HepG2 (cell line): ENCODE results near the gene PPIG.

Experiments used
- ARNTL ChIP-seq: sonication (generic); formaldehyde crosslinking; IDR thresholded peaks from 2 replicates; pipeline ENCODE4 v1.4.0; 2020; ENCODE audit warnings: mild to moderate bottlenecking, missing genetic modification reagents
- CBX2 ChIP-seq, 2 experiments: fragments of 200-600 bp in 1 of 2; sonication (generic); formaldehyde crosslinking in 1 of 2; IDR thresholded peaks; 2 replicates each; pipeline versions ENCODE4 v1.7.0 to v1.8.1; 2018 to 2022; ENCODE audit warnings: low read depth in 2 of 2, low read length in 1 of 2, mild to moderate bottlenecking in 1 of 2, missing genetic modification reagents in 1 of 2
- DPF2 ChIP-seq: sonication (generic); formaldehyde crosslinking; IDR thresholded peaks from 2 replicates; pipeline ENCODE4 v1.4.0; 2020; ENCODE audit warnings: mild to moderate bottlenecking, low read depth, missing genetic modification reagents, borderline replicate concordance
- EZH2 ChIP-seq: conservative IDR thresholded peaks from 2 replicates; pipeline ENCODE4 v1.6.1; 2012; ENCODE audit warnings: mild to moderate bottlenecking, low read depth, low read length, moderate library complexity
- HIVEP1 ChIP-seq: sonication (generic); formaldehyde crosslinking; IDR thresholded peaks from 2 replicates; pipeline ENCODE4 v1.4.0; 2020; ENCODE audit warnings: mild to moderate bottlenecking, missing genetic modification reagents
- KDM5A ChIP-seq: fragments of 200-600 bp; sonication (generic); IDR thresholded peaks from 2 replicates; pipeline ENCODE4 v1.7.0; 2018; ENCODE audit warnings: antibody characterized with exemption, mild to moderate bottlenecking, low read length, borderline replicate concordance
- KLF6 ChIP-seq: IDR thresholded peaks from 2 replicates; pipeline ENCODE4 v1.8.0; 2016; ENCODE audit warnings: missing biosample characterization, missing genetic modification reagents
- RBM39 ChIP-seq: fragments of 200-400 bp; formaldehyde crosslinking; IDR thresholded peaks from one replicate; pipeline ENCODE4 v1.6.1; 2018; ENCODE audit warnings: antibody characterized with exemption, mild to moderate bottlenecking, low read depth, low read length; ENCODE audit not compliant: poor library complexity, severe bottlenecking
- USF2 ChIP-seq, 2 experiments: sonication (generic) in 1 of 2; formaldehyde crosslinking in 1 of 2; IDR thresholded peaks; 2 replicates each; pipeline versions ENCODE4 v1.5.1 to v1.6.1; 2011 to 2020; ENCODE audit warnings: borderline replicate concordance in 1 of 2, low read depth in 1 of 2, low read length in 1 of 2, mild to moderate bottlenecking in 1 of 2, missing genetic modification reagents in 1 of 2, moderate library complexity in 1 of 2
- YY1 ChIP-seq: IDR thresholded peaks from 2 replicates; pipeline ENCODE4 v1.6.1; 2011; ENCODE audit warnings: low read length, low read depth, moderate library complexity, mild to moderate bottlenecking; ENCODE audit not compliant: insufficient read depth, insufficient replicate concordance
- ZNF318 ChIP-seq: sonication (generic); formaldehyde crosslinking; IDR thresholded peaks from 2 replicates; pipeline ENCODE4 v1.4.0; 2020; ENCODE audit warnings: mild to moderate bottlenecking, missing genetic modification reagents
- ZNF567 ChIP-seq: sonication (generic); formaldehyde crosslinking; IDR thresholded peaks from 2 replicates; pipeline ENCODE4 v1.8.1; 2023; ENCODE audit warnings: mild to moderate bottlenecking, missing genetic modification reagents, borderline replicate concordance
- ZZZ3 ChIP-seq: sonication (generic); formaldehyde crosslinking; IDR thresholded peaks from 2 replicates; pipeline ENCODE4 v1.4.0; 2020; ENCODE audit warnings: missing genetic modification reagents, mild to moderate bottlenecking, borderline replicate concordance
- TF ChIP-seq, protein P1 (sequence below): sonication (generic); formaldehyde crosslinking; IDR thresholded peaks from 2 replicates; pipeline ENCODE4 v1.5.0; 2020; ENCODE audit warnings: mild to moderate bottlenecking, missing genetic modification reagents, moderate library complexity

- TF ChIP-seq RBM39 (no peak), ARNTL (CRISPR knock-in tag) (no peak), DPF2 (no peak), USF2 (IDR thresholded peaks at IDR 0.05; ENCODE audit: low read depth, low read length) (no peak), USF2 (CRISPR knock-in tag; IDR thresholded peaks at IDR 0.05; ENCODE audit: borderline replicate concordance) (no peak), CBX2 (IDR thresholded peaks at IDR 0.05; ENCODE audit: low read depth, low read length) (no peak), CBX2 (CRISPR knock-in tag; IDR thresholded peaks at IDR 0.05; ENCODE audit: low read depth) (no peak), YY1 (no peak), KDM5A (no peak), ZNF318 (CRISPR knock-in tag) (no peak), ZNF567 (CRISPR knock-in tag) (no peak), HIVEP1 (CRISPR knock-in tag) (no peak), ZZZ3 (CRISPR knock-in tag) (no peak), KLF6 (CRISPR knock-in tag) (no peak), EZH2 (no peak)
- TF ChIP-seq, protein P1, sequence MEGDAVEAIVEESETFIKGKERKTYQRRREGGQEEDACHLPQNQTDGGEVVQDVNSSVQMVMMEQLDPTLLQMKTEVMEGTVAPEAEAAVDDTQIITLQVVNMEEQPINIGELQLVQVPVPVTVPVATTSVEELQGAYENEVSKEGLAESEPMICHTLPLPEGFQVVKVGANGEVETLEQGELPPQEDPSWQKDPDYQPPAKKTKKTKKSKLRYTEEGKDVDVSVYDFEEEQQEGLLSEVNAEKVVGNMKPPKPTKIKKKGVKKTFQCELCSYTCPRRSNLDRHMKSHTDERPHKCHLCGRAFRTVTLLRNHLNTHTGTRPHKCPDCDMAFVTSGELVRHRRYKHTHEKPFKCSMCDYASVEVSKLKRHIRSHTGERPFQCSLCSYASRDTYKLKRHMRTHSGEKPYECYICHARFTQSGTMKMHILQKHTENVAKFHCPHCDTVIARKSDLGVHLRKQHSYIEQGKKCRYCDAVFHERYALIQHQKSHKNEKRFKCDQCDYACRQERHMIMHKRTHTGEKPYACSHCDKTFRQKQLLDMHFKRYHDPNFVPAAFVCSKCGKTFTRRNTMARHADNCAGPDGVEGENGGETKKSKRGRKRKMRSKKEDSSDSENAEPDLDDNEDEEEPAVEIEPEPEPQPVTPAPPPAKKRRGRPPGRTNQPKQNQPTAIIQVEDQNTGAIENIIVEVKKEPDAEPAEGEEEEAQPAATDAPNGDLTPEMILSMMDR (CRISPR knock-in tag): no peak
Observed at GRCh38 chr2:169647496-169647895, 63.3 kb downstream of the PPIG start.
